RWPE2 (cell line): ENCODE measurements around the gene B3GNT8.

Source experiments
- ATAC-seq: fragments of 200-7000 bp; cut with Tn5 transposase; 3 replicates; pipeline ENCODE4 v1.9.1; 2021; ENCODE audit warnings: low read depth
- DNase-seq: peaks from one replicate; pipeline ENCODE4 v3.0.0-alpha.2; 2020; ENCODE audit warnings: low spot score
- H3K27ac ChIP-seq: fragments of 450-650 bp; 2 replicates; pipeline ENCODE4 v1.5.1; 2017; ENCODE audit warnings: mild to moderate bottlenecking; ENCODE audit not compliant: poor library complexity, severe bottlenecking
- H3K27me3 ChIP-seq: fragments of 250-450 bp; sonication (Bioruptor Pico); 2 replicates; pipeline ENCODE4 v1.5.1; 2021; ENCODE audit warnings: mild to moderate bottlenecking, moderate library complexity; ENCODE audit not compliant: insufficient read depth, poor library complexity, severe bottlenecking
- H3K36me3 ChIP-seq: fragments of 250-450 bp; sonication (Bioruptor Pico); 2 replicates; pipeline ENCODE4 v1.5.1; 2020; ENCODE audit warnings: low read depth, mild to moderate bottlenecking, moderate library complexity
- H3K4me1 ChIP-seq: fragments of 250-450 bp; sonication (Bioruptor Pico); 2 replicates; pipeline ENCODE4 v1.5.1; 2021; ENCODE audit warnings: mild to moderate bottlenecking, moderate library complexity; ENCODE audit not compliant: insufficient read depth, poor library complexity, severe bottlenecking
- H3K4me3 ChIP-seq: fragments of 250-450 bp; sonication (Bioruptor Pico); 2 replicates; pipeline ENCODE4 v1.5.1; 2021; ENCODE audit warnings: mild to moderate bottlenecking, moderate library complexity; ENCODE audit not compliant: severe bottlenecking
- H3K9me3 ChIP-seq: fragments of 250-450 bp; sonication (Bioruptor Pico); 2 replicates; pipeline ENCODE4 v1.5.1; 2021; ENCODE audit warnings: mild to moderate bottlenecking, moderate library complexity; ENCODE audit not compliant: severe bottlenecking
- CTCF ChIP-seq: fragments of 450-650 bp; IDR thresholded peaks from one replicate; pipeline ENCODE4 v1.5.1; 2017; ENCODE audit warnings: mild to moderate bottlenecking, moderate library complexity; ENCODE audit not compliant: poor library complexity, severe bottlenecking

B3GNT8 gene

GRCh38 chr19:41447732-41448332 is 20.7 kb upstream of the B3GNT8 start:
- no peak overlapping the region for H3K27ac ChIP-seq
- H3K4me3 ChIP-seq: no peak overlapping the region
- H3K27me3 ChIP-seq: no peaks in the 10 kb centered on the region
- no peaks in the 10 kb centered on the region for H3K9me3 ChIP-seq
- no peak for ATAC-seq
- no peaks in the 10 kb centered on the region for H3K4me1 ChIP-seq
- no peaks in the 10 kb centered on the region for H3K36me3 ChIP-seq
- DNase-seq: no peak
- no peak for TF ChIP-seq CTCF

GRCh38 chr19:41445575-41445974 is 18.4 kb upstream of the B3GNT8 start:
- no peak for DNase-seq
- H3K27me3 ChIP-seq: no peaks in the 10 kb centered on the region
- ATAC-seq: no peak

GRCh38 chr19:41443813-41444455 is 16.8 kb upstream of the B3GNT8 start:
- no peak overlapping the region for H3K27ac ChIP-seq
- no peak for ATAC-seq
- H3K4me1 ChIP-seq: peaks cover 7% of the 10 kb centered on the region
- no peaks in the 10 kb centered on the region for H3K36me3 ChIP-seq
- H3K4me3 ChIP-seq: no peak overlapping the region
- no peak for DNase-seq
- no peaks in the 10 kb centered on the region for H3K9me3 ChIP-seq
- no peaks in the 10 kb centered on the region for H3K27me3 ChIP-seq
- TF ChIP-seq CTCF: no peak

More at GRCh38 chr19:41445575-41445974, 18.4 kb upstream of the B3GNT8 start:
- no peak for TF ChIP-seq CTCF
- H3K27ac ChIP-seq: no peak overlapping the region
- no peaks in the 10 kb centered on the region for H3K36me3 ChIP-seq
- no peaks in the 10 kb centered on the region for H3K9me3 ChIP-seq
- no peak overlapping the region for H3K4me3 ChIP-seq
- peaks cover 7% of the 10 kb centered on the region for H3K4me1 ChIP-seq

GRCh38 chr19:41442473-41443355 is 15.5 kb upstream of the B3GNT8 start, which contains the start of gene ERICH4:
ERICH4 (plus strand) TSS chr19:41443156; CDS start chr19:41443170, 14 bp downstream.
- H3K4me1 ChIP-seq: peaks cover 7% of the 10 kb centered on the region
- no peak for TF ChIP-seq CTCF
- no peaks in the 10 kb centered on the region for H3K9me3 ChIP-seq
- no peaks in the 10 kb centered on the region; the same call in 1 of the 2 replicates for H3K36me3 ChIP-seq
- DNase-seq (no peak), ATAC-seq (no peak)
- no peaks in the 10 kb centered on the region for H3K27me3 ChIP-seq
- H3K4me3 ChIP-seq: no peak within 1 kb of the TSS
- H3K27ac ChIP-seq: no peak within 1 kb of the TSS
